GM12801 (cell line): ENCODE measurements around the gene ADGRG6.

ENCODE experiments used
- TF ChIP-seq, protein P1 (sequence below): IDR thresholded peaks from one replicate; pipeline ENCODE4 v1.5.1; 2011; ENCODE audit warnings: control low read depth; ENCODE audit not compliant: insufficient read length; ENCODE audit errors: extremely low read depth

The ADGRG6 gene

GRCh38 chr6:142349215-142349823 lies 47.5 kb downstream of the ADGRG6 start:
- TF ChIP-seq, protein P1, sequence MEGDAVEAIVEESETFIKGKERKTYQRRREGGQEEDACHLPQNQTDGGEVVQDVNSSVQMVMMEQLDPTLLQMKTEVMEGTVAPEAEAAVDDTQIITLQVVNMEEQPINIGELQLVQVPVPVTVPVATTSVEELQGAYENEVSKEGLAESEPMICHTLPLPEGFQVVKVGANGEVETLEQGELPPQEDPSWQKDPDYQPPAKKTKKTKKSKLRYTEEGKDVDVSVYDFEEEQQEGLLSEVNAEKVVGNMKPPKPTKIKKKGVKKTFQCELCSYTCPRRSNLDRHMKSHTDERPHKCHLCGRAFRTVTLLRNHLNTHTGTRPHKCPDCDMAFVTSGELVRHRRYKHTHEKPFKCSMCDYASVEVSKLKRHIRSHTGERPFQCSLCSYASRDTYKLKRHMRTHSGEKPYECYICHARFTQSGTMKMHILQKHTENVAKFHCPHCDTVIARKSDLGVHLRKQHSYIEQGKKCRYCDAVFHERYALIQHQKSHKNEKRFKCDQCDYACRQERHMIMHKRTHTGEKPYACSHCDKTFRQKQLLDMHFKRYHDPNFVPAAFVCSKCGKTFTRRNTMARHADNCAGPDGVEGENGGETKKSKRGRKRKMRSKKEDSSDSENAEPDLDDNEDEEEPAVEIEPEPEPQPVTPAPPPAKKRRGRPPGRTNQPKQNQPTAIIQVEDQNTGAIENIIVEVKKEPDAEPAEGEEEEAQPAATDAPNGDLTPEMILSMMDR, result no peak

DNA sequence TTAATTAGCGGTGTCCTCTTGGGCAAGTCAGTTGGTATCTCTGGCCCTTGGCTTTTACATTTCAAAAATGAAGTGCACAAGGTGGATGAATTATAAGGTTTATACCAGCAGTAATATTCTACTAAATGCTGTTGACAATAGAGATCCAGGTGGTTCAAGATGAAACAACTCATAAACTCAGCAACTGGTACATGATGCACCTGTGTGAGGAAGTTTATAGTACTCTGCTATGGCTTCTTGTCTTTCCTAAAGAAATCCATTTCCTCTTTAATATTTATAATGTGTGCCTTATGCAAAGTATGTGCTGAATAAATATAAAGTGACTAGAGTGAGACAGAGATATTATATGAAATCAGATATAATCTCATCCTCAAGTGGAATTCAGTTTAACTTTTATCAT lies 48.5 kb downstream of the ADGRG6 start:
- TF ChIP-seq, protein P1, result no peak

DNA sequence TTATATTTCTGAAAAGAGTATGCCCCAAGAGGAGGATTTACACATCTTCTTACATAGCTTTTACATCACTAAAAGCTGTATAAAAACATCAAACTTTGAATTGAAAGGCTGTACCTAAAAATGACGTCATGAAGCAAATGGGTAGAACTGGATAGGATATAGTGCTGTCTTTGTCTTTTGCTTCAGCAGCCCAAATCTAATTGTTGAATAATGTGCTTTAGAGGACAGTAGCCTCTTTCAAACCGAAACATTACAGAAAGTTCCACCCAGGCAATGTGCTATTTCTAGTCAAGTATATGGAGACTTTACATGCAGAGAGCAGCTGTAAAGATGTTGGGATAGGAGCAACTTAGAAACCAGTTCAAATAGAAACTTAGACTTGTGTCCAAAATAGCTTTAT lies 51.9 kb downstream of the ADGRG6 start:
- TF ChIP-seq, protein P1, result no peak

DNA sequence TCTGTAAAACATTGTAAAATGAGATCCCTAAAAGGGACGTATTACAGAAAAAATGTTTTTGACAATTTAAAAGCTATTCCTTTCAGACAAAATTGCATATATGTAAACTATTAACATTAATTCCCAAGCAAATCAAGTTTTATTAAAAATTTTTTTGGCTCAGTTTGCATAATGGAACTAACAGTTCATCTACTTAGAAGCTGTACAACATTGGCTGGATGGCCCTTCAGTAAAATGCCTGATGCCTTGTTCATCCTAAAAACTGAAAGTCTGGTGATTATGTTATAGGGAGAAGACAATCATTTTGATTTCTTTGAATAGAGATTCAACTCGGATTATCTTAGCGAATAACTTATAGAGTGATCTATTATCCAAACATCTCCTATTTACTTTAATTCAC lies 52.8 kb downstream of the ADGRG6 start:
- TF ChIP-seq, protein P1, result no peak

DNA sequence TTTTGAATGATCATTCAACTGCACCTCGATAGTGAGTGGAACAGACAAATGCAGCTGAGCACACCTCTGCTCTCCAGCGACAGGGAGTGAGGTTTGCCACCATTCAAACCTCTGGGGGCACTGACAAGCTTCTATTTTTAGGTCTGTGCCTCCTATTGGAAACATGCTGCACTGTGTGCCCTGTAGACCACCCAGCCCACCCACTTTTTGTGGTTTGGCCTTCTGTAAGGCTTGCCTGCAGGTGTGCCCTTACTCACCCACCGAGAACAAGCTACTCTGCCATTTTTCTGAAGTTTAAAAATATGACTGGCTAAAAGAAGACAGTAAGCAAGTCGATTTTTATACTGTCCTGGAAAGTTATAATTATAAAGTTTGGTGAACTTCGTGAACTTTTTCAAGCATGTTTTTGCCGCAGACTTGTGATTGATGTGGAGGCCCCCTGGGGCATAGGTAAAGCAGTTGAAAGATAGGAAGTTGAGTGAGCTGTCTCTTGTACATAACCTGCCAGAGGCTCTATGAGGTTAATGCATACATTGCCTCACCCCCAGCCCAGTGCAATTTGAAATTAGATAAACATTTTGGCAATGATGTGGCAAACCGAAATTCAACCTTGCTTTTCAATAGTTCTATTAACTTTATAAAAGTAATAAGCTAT lies 53.8 kb downstream of the ADGRG6 start:
- TF ChIP-seq, protein P1, result no peak

- TF ChIP-seq, protein P1, result no peak
Observed at GRCh38 chr6:142356201-142356883, 54.5 kb downstream of the ADGRG6 start.

DNA sequence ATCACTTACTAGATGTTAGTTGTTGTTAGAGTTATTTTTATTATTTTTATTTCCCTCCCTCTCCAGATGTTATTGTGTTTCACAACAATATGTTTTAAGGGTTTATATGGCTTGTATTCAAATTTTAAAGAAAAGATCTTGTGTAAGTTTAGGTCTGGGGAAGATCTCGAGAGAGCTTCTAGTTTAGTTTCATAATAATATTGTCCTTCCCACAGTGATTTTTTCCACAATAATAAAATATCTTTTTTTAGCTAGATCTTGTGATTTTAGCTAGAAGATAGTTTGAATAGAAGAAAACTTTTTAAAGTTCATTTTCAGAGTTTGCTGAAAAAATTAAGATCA lies 55.0 kb downstream of the ADGRG6 start:
- TF ChIP-seq, protein P1, result no peak
